ENCODE results near the gene TFF2.

Gene TFF2

GRCh38 chr21:42315296-42315891, 35.4 kb downstream of the TFF2 start, which contains the start of gene TFF3:
Gene TFF3 (minus strand): TSS chr21:42315409. CDS start chr21:42315374, 35 bp downstream.
- Histone ChIP-seq H3K4me3 (no peak within 1 kb of the TSS), H3K27ac (no peak within 1 kb of the TSS)
- no peak for TF ChIP-seq CTCF (IDR thresholded peaks at IDR 0.05)
- peak; percentile 67 for DNase-seq (ENCODE audit: low spot score)

GRCh38 chr21:42314616-42315295, 36.0 kb downstream of the TFF2 start:
- no peak overlapping the region for H3K27ac ChIP-seq
- H3K4me3 ChIP-seq: no peak overlapping the region
- no peak for TF ChIP-seq CTCF (IDR thresholded peaks at IDR 0.05)
- peak; percentile 24 for DNase-seq (ENCODE audit: low spot score)

- no peak overlapping the region for H3K4me3 ChIP-seq
- H3K27ac ChIP-seq: no peak overlapping the region
- TF ChIP-seq CTCF (IDR thresholded peaks at IDR 0.05): no peak
- DNase-seq (ENCODE audit: low spot score): peak; percentile 71
Observed at GRCh38 chr21:42313501-42313969, 37.3 kb downstream of the TFF2 start.

- Histone ChIP-seq H3K4me3 (no peak overlapping the region), H3K27ac (no peak overlapping the region)
- TF ChIP-seq CTCF (IDR thresholded peaks at IDR 0.05): no peak
- DNase-seq (ENCODE audit: low spot score): peak; percentile 54
Observed at GRCh38 chr21:42312626-42313104, 38.1 kb downstream of the TFF2 start.

GRCh38 chr21:42311816-42312625, 38.8 kb downstream of the TFF2 start:
- Histone ChIP-seq H3K4me3 (no peak overlapping the region), H3K27ac (no peak overlapping the region)
- TF ChIP-seq CTCF (IDR thresholded peaks at IDR 0.05): no peak
- peak; percentile 71 for DNase-seq (ENCODE audit: low spot score)

- no peak for TF ChIP-seq CTCF (IDR thresholded peaks at IDR 0.05)
- no peak overlapping the region for H3K4me3 ChIP-seq
- peak; percentile 24 for DNase-seq (ENCODE audit: low spot score)
- no peak overlapping the region for H3K27ac ChIP-seq
Observed at GRCh38 chr21:42311160-42311559, 39.6 kb downstream of the TFF2 start.

Data from coronary artery (tissue), 2 donors.